Measurements from ENCODE around the gene HDGFL1.

The HDGFL1 gene

DNA sequence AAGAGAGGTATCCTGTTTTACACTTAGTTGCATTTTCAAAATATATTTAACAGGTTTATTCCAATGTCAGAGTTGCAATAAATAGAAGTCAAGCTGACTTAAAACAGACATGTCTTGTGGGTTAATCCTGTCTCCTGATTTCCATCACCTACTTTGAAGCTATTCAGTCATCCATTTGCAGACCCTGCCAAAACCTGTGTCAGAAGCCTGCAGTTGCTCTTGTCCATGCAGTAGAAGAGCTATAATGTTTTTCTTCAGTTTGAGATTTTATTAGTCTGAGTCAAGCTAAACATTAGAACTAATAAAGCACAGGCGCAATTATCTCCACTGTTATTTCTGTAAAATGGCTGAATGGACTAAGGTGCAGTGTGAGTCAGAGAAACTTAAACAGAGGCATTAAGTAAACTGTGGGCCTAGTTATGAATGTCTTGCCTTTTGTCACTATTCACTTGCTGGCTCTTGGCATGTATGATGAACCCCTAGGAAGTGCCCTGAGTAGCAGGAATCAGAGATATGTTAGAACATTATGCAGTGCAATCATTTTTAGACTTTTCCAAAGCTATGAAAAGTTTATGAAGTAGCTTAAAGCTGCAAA lies 11.0 kb upstream of the HDGFL1 start:
- DNase-seq (ENCODE audit: low spot score) = no peak
- ChIA-PET CTCF (interaction anchor here (0.5 to 0.6 kb wide), 4 partner anchors 63 to 1791 kb away, joined by 3 read pairs; no protein-coding TSS in a partner anchor), POLR2A (ENCODE audit: low non-redundant PET) (no interaction called here)
- TF ChIP-seq, protein P1, sequence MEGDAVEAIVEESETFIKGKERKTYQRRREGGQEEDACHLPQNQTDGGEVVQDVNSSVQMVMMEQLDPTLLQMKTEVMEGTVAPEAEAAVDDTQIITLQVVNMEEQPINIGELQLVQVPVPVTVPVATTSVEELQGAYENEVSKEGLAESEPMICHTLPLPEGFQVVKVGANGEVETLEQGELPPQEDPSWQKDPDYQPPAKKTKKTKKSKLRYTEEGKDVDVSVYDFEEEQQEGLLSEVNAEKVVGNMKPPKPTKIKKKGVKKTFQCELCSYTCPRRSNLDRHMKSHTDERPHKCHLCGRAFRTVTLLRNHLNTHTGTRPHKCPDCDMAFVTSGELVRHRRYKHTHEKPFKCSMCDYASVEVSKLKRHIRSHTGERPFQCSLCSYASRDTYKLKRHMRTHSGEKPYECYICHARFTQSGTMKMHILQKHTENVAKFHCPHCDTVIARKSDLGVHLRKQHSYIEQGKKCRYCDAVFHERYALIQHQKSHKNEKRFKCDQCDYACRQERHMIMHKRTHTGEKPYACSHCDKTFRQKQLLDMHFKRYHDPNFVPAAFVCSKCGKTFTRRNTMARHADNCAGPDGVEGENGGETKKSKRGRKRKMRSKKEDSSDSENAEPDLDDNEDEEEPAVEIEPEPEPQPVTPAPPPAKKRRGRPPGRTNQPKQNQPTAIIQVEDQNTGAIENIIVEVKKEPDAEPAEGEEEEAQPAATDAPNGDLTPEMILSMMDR (conservative IDR thresholded peaks at IDR 0.05; ENCODE audit: low read depth) = no peak
- H3K27ac ChIP-seq = no peak overlapping the region

DNA sequence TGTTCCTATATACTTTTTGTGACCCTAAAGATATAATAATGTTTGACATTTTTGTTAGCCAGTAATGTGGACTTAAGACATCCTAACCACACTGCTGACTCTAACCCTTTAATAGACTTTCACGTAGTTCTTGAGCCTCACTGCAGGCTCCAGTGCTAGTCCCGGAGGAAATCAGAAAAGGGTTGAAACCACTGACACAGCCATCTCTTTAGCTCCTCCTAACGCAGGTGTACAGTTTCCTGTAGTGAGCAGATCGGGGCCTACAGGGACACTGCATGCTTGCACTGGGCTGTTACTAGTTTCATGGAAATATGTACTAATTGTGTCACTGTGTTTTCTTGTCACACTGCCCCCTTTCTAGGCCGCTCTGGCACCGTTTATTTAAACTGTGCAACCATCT lies 512 bp upstream of the HDGFL1 start:
- CTCF ChIA-PET = no interaction called here
- POLR2A ChIA-PET (ENCODE audit: low non-redundant PET) = no interaction called here
- TF ChIP-seq, protein P1 (conservative IDR thresholded peaks at IDR 0.05; ENCODE audit: low read depth) = no peak
- no peak for DNase-seq (ENCODE audit: low spot score)
- no peak overlapping the region for H3K27ac ChIP-seq

DNA sequence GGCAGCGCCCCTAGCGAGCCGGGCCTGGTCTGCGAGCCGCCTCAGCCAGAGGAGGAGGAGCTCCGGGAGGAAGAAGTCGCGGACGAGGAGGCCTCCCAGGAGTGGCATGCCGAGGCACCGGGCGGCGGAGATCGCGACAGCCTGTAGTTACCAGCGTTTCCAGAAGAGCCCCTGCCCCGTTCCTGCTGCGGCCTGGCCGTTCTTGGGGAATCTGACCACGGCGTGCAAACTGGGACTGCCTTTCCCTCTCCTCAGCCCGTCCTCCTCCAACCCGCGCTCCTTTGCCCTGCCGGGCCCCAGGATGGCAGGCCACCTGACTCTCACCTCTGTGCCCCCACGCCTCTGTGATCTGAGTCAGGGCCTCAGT lies 802 bp downstream of the HDGFL1 start:
- no peak overlapping the region for H3K27ac ChIP-seq
- CTCF ChIA-PET = interaction anchor here (0.6 kb wide), 1 partner anchor 47 kb away, joined by 3 read pairs; no protein-coding TSS in a partner anchor
- TF ChIP-seq, protein P1 (conservative IDR thresholded peaks at IDR 0.05; ENCODE audit: low read depth) = no peak
- DNase-seq (ENCODE audit: low spot score) = no peak
- POLR2A ChIA-PET (ENCODE audit: low non-redundant PET) = no interaction called here

DNA sequence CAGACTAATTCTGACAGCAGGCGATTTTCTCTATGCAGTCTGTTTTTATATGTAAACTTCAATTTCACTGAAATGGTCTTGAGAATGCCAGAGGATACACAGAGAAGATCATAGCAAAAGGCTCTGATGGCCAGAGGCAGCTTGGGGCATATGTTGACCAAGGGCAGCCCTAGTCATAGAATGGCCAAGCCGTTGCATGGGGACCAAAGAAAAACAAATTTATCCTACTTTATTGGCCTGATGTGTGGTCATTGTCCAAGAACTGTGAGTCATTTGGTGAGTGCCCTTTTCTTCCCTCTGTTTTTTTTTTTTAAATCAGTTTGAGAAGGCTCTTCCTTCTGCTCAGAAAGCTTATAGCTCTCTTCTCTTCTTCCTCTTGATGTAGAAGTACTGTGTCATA lies 5.8 kb downstream of the HDGFL1 start:
- H3K27ac ChIP-seq = no peak overlapping the region
- POLR2A ChIA-PET (ENCODE audit: low non-redundant PET) = no interaction called here
- DNase-seq (ENCODE audit: low spot score) = no peak
- TF ChIP-seq, protein P1 (conservative IDR thresholded peaks at IDR 0.05; ENCODE audit: low read depth) = no peak
- CTCF ChIA-PET = no interaction called here

DNA sequence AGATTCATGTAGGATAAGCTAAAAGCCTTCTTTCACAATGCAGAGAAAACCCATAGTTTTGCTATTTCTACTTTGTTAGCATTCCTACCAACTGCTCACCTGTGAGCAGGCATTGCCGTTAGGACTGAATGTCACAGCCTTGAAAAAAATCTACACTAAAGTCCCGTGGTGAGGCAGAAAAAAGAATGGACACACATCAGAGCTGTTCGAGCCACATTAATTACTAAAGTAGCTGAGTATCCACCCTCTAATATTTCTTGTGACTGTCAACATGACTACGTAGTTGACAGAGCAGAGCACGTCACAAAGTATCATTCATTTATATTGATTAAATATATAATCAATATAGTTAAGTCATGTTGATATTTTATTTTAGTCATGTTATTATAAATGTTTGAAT lies 10.1 kb downstream of the HDGFL1 start:
- ChIA-PET POLR2A (ENCODE audit: low non-redundant PET) (no interaction called here), CTCF (interaction anchor here (0.6 kb wide), 1 partner anchor 374 kb away, joined by 4 read pairs; no protein-coding TSS in a partner anchor)
- H3K27ac ChIP-seq = no peak overlapping the region
- no peak for DNase-seq (ENCODE audit: low spot score)
- TF ChIP-seq, protein P1 (conservative IDR thresholded peaks at IDR 0.05; ENCODE audit: low read depth) = no peak

DNA sequence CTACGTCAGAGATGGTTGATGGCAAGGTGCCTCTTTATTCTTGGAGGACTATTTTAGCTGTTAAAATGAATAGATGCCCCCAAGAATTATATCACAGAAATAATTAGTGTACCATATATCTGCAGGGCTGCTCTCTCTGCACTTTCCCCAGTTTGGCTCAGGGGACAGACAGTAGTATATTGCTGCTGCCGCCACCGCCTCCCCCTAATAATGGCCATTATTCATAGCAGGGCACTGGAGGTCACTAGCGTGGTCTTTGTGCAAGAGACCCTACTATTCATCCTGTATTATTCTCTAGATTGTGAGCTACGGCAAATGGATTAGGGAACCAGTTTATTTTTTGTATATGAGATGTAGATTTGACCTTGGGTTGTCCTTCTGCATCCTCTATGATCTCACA lies 11.0 kb downstream of the HDGFL1 start:
- TF ChIP-seq, protein P1 (conservative IDR thresholded peaks at IDR 0.05; ENCODE audit: low read depth) = no peak
- DNase-seq (ENCODE audit: low spot score) = no peak
- no peak overlapping the region for H3K27ac ChIP-seq
- ChIA-PET CTCF (interaction anchor here (0.6 kb wide), 1 partner anchor 131 kb away, joined by 3 read pairs; no protein-coding TSS in a partner anchor), POLR2A (ENCODE audit: low non-redundant PET) (no interaction called here)
